AG09309 (cell line): ENCODE results near the gene GRIN2A.

Experiments used
- DNase-seq: peaks from one replicate; pipeline ENCODE4 v3.0.0-alpha.2; 2010; ENCODE audit warnings: low read depth
- H3K4me3 ChIP-seq: 2 replicates; pipeline ENCODE4 v1.5.1; 2011; ENCODE audit warnings: mild to moderate bottlenecking, low read depth, low read length, moderate library complexity; ENCODE audit not compliant: control insufficient read depth
- TF ChIP-seq, protein P1 (sequence below): IDR thresholded peaks from 2 replicates; pipeline ENCODE4 v1.5.1; 2011; ENCODE audit warnings: mild to moderate bottlenecking, low read depth, low read length, inconsistent platforms; ENCODE audit not compliant: insufficient read depth, control insufficient read depth; ENCODE audit errors: missing control alignments

The GRIN2A gene

GRCh38 chr16:9992441-9992840, 189.8 kb downstream of the GRIN2A start:
- DNase-seq: no peak
- no peak overlapping the region for H3K4me3 ChIP-seq
- TF ChIP-seq, protein P1, sequence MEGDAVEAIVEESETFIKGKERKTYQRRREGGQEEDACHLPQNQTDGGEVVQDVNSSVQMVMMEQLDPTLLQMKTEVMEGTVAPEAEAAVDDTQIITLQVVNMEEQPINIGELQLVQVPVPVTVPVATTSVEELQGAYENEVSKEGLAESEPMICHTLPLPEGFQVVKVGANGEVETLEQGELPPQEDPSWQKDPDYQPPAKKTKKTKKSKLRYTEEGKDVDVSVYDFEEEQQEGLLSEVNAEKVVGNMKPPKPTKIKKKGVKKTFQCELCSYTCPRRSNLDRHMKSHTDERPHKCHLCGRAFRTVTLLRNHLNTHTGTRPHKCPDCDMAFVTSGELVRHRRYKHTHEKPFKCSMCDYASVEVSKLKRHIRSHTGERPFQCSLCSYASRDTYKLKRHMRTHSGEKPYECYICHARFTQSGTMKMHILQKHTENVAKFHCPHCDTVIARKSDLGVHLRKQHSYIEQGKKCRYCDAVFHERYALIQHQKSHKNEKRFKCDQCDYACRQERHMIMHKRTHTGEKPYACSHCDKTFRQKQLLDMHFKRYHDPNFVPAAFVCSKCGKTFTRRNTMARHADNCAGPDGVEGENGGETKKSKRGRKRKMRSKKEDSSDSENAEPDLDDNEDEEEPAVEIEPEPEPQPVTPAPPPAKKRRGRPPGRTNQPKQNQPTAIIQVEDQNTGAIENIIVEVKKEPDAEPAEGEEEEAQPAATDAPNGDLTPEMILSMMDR: no peak

- H3K4me3 ChIP-seq: no peak overlapping the region
- TF ChIP-seq, protein P1: no peak
- DNase-seq: no peak
Observed at GRCh38 chr16:9980981-9981380, 201.2 kb downstream of the GRIN2A start.

DNA sequence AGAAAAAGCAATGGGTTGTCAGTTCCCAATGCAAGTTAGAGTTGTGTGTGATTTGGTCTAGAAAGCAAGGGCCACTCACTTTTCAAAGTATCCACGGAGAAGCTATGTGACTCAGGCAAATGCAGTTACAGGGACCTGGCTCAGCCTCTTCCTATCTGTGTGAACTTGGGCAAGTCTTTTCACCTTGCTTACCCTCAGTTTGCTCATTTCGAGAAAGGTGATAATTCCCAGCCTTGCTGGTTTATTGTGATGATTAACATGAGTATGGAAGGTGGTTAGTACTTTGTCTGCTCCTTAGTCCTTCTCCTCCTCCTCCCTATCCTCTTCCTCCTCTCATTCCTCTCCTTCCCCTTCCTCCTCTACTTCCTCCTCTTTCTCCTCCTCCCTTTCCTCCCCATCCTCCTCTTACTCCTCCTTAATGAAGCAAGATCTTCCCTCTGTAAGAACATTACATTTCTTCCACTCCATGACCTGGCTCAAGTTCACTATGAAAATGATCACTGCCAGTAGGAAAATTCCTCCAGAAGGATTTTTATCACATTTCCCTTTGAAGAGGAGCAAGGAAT, 204.0 kb downstream of the GRIN2A start:
- no peak for DNase-seq
- H3K4me3 ChIP-seq: no peak overlapping the region
- TF ChIP-seq, protein P1: no peak

DNA sequence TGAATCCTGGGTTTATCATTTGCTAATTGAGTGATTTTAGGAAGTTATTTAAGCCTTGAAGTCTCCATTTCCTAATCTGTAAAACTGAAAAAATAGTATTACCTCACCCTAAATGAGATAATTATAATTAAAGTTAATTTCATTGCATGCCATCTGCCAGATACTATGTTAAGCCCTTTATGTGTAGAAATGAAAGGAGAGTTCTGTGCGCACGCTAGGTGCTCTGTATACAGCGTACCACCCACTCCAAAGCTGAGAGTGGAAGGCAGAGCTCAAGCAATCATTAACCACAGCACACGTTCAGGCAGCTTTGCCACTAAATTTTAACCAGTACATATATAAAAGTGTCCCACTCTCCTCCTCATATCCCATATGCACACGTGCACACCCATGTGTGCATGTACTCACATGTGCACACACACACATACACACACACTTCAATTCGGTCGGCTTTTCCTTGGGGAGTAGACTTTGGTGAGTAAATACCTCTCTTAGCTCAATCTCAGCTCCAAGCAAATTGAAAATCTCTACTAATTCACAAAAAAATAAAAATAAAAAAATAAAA, 204.8 kb downstream of the GRIN2A start:
- DNase-seq: no peak
- TF ChIP-seq, protein P1: no peak
- H3K4me3 ChIP-seq: no peak overlapping the region

DNA sequence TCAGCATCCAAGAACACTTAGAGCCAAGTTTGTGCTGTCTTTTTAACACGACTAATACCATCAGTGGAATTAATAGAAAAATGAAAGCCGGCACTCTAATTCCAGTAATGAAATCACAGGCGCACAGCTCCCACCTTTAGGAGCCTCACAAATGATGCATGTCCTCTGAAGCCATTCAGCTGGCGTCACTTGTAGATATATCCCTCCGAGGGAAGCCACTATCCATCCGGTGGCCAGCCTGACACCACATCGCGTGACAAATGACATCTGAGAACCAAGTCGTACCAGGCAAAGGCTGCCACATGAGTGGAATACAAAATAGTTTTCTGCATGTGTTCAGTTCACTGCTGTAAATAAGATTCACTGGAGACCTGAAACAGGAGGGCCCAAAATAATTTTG, 205.6 kb downstream of the GRIN2A start:
- no peak overlapping the region for H3K4me3 ChIP-seq
- DNase-seq: no peak
- TF ChIP-seq, protein P1: no peak

- no peak for DNase-seq
- H3K4me3 ChIP-seq: no peak overlapping the region
- TF ChIP-seq, protein P1: no peak
Observed at GRCh38 chr16:9971907-9972306, 210.3 kb downstream of the GRIN2A start.

DNA sequence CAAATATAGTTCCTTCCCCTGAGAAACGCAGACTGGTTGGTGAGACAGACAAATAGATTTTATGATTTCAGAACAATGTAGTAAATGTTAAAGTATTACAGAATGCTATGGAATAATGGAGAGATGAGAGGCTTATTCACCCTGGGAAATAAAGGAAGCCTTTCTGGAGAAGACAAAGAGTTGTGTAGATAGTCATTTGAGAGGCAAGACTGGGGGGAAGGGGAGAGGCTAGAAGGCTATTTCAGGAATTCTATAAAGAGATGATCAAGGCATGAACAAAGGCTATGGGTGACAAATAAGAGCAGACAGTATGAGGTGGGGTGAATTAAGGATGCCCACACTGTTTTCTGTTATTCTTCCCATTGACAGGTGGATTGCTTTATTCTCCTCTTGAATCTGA, 211.4 kb downstream of the GRIN2A start:
- H3K4me3 ChIP-seq: no peak overlapping the region
- TF ChIP-seq, protein P1: no peak
- DNase-seq: no peak
